ENCODE measurements around the gene FECH. TPM values are rescaled to one million over a fixed set of nuclear protein-coding genes. Genes with fewer than 3 reads are reported as not detected.
A peak's percentile ranks its signal among the peaks of the same experiment; 100 is the strongest.
"Not testable (repeated sequence)": the region's sequence is repeated elsewhere in the genome, so short reads cannot be mapped to it uniquely, and the experiment has no call there.

Gene FECH
- total RNA-seq, 2 experiments from 2014 or later, result 14.4 to 18.1 TPM

DNA sequence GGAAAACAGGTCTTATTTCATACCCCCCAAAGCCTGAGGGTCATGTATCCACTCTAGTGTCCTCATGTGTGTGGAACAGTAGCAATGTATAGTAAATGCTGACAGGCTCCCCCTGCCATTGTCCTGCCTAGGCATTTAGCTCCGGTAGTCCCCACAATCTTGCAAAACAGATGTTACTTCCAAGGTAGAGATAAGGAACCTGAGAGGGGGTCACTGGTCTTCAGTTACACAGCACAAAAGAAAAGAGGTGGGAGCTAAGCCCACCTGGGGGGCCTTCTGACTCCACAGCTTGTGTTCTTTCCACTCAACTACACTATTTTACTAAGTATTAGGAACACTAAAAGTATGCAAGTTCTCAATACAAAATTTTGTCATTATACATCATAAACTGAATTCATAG is 17.4 kb upstream of the FECH start:
- CTCF ChIA-PET, result no interaction called here
- Mint-ChIP-seq H3K4me1 (no peaks in the 10 kb centered on the region), H3K27ac (no peak overlapping the region), H3K9me3 (no peaks in the 10 kb centered on the region), H3K36me3 (ENCODE audit: low read depth) (peaks cover 78% of the 10 kb centered on the region), H3K4me3 (no peak overlapping the region), H3K27me3 (no peaks in the 10 kb centered on the region)
- POLR2A ChIA-PET, result interaction anchor here (0.7 kb wide), 1 partner anchor 18 kb away, joined by 3 read pairs; the partner anchor contains the start of gene NARS1
- no peak for DNase-seq

DNA sequence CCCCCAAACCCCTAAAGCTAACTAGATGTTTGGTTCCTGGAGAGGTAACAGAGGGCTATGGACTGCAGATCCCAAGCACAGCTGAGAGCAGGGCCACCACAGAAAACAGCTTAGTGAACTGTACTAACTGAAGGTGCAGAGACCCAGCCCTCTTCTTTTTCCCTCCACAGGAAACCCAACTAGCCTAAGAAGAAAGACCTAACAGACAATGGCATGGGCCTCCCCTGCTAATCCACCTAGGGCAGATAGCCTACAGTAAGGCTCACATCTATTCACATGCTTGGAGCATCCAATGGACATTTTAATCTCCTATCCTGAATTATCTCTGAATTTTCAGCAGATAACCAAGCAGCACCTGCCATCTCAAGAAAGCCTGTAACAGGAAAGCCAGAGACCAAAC is 8.8 kb upstream of the FECH start:
- Mint-ChIP-seq H3K9me3 (no peaks in the 10 kb centered on the region), H3K36me3 (ENCODE audit: low read depth) (peaks cover 30% of the 10 kb centered on the region), H3K4me3 (no peak overlapping the region), H3K27ac (no peak overlapping the region), H3K4me1 (peaks cover 2% of the 10 kb centered on the region), H3K27me3 (no peaks in the 10 kb centered on the region)
- ChIA-PET POLR2A (no interaction called here), CTCF (no interaction called here)
- no peak for DNase-seq

DNA sequence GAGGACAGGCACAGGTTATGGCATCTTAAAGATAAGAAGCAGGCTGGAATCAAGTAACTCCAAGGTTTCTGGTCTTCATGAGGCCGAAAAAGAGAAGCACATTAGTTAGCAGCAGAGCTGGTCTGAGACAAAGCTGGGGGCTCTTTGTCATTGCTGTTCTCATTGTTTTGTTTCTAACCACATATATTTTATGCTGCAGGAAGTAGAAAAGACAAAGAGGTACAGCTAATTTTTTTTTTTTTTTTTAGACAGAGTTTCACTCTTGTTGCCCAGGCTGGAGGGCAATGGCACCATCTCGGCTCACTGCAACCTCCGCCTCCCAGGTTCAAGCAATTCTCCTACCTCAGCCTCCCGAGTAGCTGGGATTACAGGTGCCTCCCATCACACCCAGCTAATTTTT is 6.2 kb upstream of the FECH start:
- H3K27ac Mint-ChIP-seq; CTCF ChIA-PET; H3K27me3 Mint-ChIP-seq; H3K9me3 Mint-ChIP-seq; H3K4me3 Mint-ChIP-seq; H3K4me1 Mint-ChIP-seq; DNase-seq; H3K36me3 Mint-ChIP-seq (ENCODE audit: low read depth): not testable (repeated sequence)
- POLR2A ChIA-PET, result interaction anchor here (0.9 to 1.7 kb wide), 2 partner anchors 27 to 29 kb away, joined by 3 to 6 read pairs; partner anchors contain the start of gene NARS1

DNA sequence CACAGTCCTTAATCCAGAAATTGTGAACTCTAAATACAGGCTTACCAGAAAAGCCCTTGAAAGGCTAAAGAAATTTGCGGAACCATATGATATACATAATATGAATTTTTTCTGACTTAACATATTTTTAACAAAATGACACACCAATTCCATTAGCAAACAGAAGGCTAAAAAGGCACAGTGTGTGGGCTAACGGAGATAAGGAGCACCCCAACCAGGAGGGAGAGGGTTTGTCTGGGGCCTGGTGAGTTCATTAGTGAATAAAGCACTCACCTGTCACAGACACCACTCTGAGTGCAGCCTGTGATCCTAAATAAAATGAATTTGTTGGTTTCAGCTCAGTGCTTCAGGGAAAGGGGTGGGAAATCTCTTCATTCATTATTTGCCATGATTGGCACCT is 2.7 kb upstream of the FECH start:
- Mint-ChIP-seq H3K4me3 (no peak overlapping the region), H3K27ac (no peak overlapping the region), H3K4me1 (peaks cover 21% of the 10 kb centered on the region), H3K27me3 (no peaks in the 10 kb centered on the region), H3K36me3 (ENCODE audit: low read depth) (no peaks in the 10 kb centered on the region), H3K9me3 (no peaks in the 10 kb centered on the region)
- DNase-seq, result no peak
- CTCF ChIA-PET, result interaction anchor here (1.2 kb wide), 1 partner anchor 28 kb away, joined by 3 read pairs; no protein-coding TSS in a partner anchor
- POLR2A ChIA-PET, result no interaction called here

DNA sequence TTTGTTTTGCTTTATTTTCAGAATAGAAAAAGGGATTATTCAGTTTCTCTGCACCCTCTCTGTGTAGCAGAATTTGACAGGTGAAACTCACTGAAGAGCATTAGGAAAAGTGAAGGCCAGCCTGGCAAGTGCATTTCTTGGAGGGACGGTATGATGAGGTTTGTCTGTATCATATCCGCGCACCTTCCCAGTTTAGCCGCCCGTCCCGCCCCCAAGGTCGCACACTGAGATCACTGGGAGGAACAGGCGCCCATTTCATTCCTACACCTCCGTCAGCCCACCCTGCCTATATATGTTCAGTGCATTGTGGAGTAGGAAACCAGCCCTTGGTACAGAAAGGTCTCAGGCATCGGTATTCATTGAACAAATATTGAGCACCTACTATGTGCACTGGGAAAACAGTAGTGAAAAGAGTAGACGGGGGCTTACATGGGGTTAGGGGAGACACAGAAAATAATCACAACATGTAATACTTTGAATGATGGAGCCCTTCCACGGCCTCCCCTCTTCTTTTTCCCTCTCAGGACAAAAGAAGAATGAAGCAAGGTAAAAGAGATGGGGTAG is 678 bp upstream of the FECH start:
- Mint-ChIP-seq H3K9me3 (no peaks in the 10 kb centered on the region), H3K36me3 (ENCODE audit: low read depth) (no peaks in the 10 kb centered on the region), H3K27ac (peak overlapping the region; percentile 40), H3K4me3 (peak overlapping the region; percentile 83), H3K4me1 (peaks cover 21% of the 10 kb centered on the region), H3K27me3 (no peaks in the 10 kb centered on the region)
- DNase-seq, result no peak
- CTCF ChIA-PET, result no interaction called here
- POLR2A ChIA-PET, result interaction anchor here (0.9 to 3.7 kb wide), 3 partner anchors 33 to 935 kb away, joined by 3 to 16 read pairs (median 6); partner anchors contain the start of gene NARS1

DNA sequence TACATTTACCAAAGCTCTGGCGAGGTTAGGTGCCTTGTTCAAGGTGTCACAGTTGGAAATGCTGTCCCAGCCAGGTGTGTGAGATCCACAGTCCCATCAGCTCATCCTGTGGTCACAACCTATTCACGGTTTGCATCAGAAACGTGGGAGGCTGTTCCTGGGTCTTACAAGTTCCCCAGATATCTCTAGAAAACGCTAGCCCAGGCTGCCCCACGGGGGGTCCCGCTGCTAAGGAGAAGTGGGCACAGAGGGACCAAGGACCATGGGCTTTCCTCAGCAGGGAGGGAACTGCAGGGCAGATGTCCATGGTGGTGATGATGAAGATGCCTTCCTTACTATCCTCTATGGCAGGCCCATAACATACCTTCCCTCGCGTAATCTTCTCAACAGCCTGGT is 649 bp downstream of the FECH start:
- Mint-ChIP-seq H3K27me3 (no peaks in the 10 kb centered on the region), H3K4me3 (peak overlapping the region; percentile 83), H3K9me3 (no peaks in the 10 kb centered on the region), H3K27ac (peak overlapping the region; percentile 49), H3K4me1 (peaks cover 27% of the 10 kb centered on the region), H3K36me3 (ENCODE audit: low read depth) (no peaks in the 10 kb centered on the region)
- ChIA-PET CTCF (interaction anchor here (0.9 kb wide), 1 partner anchor 36 kb away, joined by 3 read pairs; no protein-coding TSS in a partner anchor), POLR2A (interaction anchor here (1.8 to 3.7 kb wide), 2 partner anchors 36 to 934 kb away, joined by 6 to 16 read pairs; partner anchors contain the start of gene NARS1)
- DNase-seq, result no peak

DNA sequence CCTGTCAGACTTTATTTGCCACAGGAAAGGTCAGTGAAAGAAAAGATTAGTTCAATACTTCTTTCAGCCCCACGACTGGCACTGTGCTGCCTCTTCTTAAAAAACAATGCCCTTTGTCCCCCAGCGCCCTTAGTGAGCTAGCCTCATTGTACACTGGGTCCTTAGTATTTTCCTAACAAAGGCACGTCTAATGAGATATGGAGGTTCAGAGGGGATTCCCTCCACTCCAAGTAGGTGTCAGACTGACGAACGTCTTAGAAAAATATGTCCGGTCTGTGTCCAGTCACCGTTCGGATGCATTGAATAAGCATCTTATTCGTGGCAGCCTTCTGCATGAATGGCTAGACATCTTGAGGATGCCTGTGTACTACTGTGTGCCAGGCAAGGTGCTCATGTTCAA is 1.1 kb downstream of the FECH start:
- POLR2A ChIA-PET, result interaction anchor here (1.8 to 3.7 kb wide), 2 partner anchors 37 to 933 kb away, joined by 6 to 16 read pairs; partner anchors contain the start of gene NARS1

DNA sequence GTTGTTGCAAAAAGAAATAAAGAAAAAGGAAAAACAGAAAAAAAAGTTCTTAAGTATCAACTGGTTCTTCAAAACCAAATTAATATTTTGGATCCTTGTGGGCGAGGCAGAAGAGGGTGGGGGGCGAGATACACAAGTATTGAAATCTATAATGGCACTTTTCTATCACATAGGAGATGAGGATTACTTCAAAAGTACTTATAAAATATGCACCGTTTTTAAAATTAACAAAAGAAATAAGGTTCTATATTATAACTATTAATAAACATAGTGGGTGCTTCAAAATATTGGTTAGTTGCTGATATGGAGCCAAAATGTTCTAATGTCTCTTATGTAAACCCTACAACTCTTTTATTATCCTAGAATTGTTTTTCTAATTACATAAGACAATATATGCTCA is 2.1 kb downstream of the FECH start:
- DNase-seq, result no peak
- H3K36me3 Mint-ChIP-seq (ENCODE audit: low read depth), result peaks cover under 1% of the 10 kb centered on the region
- no peak overlapping the region for H3K4me3 Mint-ChIP-seq
- H3K9me3 Mint-ChIP-seq, result no peaks in the 10 kb centered on the region
- ChIA-PET POLR2A (interaction anchor here (3.7 kb wide), 1 partner anchor 38 kb away, joined by 16 read pairs; the partner anchor contains the start of gene NARS1), CTCF (no interaction called here)
- no peaks in the 10 kb centered on the region for H3K27me3 Mint-ChIP-seq
- no peak overlapping the region for H3K27ac Mint-ChIP-seq
- peaks cover 34% of the 10 kb centered on the region for H3K4me1 Mint-ChIP-seq

More for the DNA sequence above, 1.1 kb downstream of the FECH start:
- Mint-ChIP-seq H3K4me3 (peak overlapping the region; percentile 83), H3K4me1 (peaks cover 29% of the 10 kb centered on the region), H3K36me3 (ENCODE audit: low read depth) (no peaks in the 10 kb centered on the region), H3K9me3 (no peaks in the 10 kb centered on the region), H3K27ac (no peak overlapping the region), H3K27me3 (no peaks in the 10 kb centered on the region)
- DNase-seq, result no peak
- CTCF ChIA-PET, result interaction anchor here (0.9 kb wide), 1 partner anchor 37 kb away, joined by 3 read pairs; no protein-coding TSS in a partner anchor

DNA sequence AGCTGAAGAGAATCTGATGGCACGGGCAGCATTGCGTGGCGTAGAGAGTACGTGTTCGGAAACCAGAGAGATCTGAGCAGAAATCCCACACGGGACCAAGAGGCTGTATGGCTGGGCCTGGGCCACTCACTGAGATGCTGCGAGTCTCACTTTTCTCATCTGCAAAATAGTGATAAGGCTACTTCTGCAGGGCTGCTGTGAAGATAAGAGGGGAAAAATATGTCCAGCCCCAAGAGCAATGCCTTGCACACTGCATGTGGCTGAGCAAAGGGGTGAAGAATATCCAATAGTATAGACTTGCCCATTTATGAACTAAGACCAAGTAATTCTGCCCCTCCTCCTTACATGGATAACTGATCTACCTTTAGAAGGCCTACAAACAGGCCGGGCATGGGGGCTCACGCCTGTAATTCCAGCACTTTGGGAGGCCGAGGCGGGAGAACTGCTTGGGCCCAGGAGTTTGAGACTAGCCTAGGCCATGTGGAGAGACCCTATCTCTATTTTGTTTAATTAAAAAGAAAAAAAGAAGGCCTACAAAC is 3.1 kb downstream of the FECH start:
- H3K4me3 Mint-ChIP-seq, result no peak overlapping the region
- H3K27ac Mint-ChIP-seq, result no peak overlapping the region
- H3K36me3 Mint-ChIP-seq (ENCODE audit: low read depth), result peaks cover 3% of the 10 kb centered on the region
- no peak for DNase-seq
- H3K9me3 Mint-ChIP-seq, result no peaks in the 10 kb centered on the region
- H3K27me3 Mint-ChIP-seq, result no peaks in the 10 kb centered on the region
- ChIA-PET POLR2A (no interaction called here), CTCF (no interaction called here)
- peaks cover 34% of the 10 kb centered on the region for H3K4me1 Mint-ChIP-seq

DNA sequence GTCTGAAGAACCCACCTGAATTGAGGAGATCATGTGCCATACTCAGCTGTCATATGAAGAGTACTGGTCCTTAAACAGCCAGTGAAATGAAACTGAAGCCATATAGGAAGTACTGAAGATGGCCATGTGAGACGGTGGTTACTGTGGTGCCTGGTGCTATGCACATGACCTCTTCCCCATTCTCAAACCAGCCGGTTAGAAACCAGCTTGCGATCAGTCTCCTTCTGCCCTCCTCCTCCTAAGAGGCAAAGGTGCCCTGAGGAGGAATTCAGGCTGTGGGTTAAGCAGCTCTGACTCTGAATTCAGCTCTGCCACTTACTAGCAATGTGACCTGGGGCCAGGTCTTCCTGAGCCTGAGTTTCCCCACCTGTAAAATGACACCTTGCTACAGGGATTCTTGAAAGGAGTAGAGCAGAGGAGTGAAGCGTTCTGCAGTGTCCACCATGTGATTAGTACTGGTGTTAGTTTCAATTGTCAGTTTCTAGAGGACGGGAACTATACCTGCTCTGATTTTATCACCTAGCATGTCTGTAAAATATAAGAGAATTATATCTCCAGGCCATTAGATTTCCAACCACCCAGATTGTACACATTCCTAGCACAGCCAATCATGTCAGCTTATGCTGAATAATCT is 5.1 kb downstream of the FECH start:
- peak; percentile 31 for DNase-seq
- peaks cover 8% of the 10 kb centered on the region for H3K36me3 Mint-ChIP-seq (ENCODE audit: low read depth)
- no peaks in the 10 kb centered on the region for H3K27me3 Mint-ChIP-seq
- H3K27ac Mint-ChIP-seq, result no peak overlapping the region
- ChIA-PET CTCF (interaction anchor here (1.8 kb wide), 1 partner anchor 19 kb away, joined by 7 read pairs; no protein-coding TSS in a partner anchor), POLR2A (no interaction called here)
- H3K4me1 Mint-ChIP-seq, result peaks cover 32% of the 10 kb centered on the region
- no peak overlapping the region for H3K4me3 Mint-ChIP-seq
- no peaks in the 10 kb centered on the region for H3K9me3 Mint-ChIP-seq

DNA sequence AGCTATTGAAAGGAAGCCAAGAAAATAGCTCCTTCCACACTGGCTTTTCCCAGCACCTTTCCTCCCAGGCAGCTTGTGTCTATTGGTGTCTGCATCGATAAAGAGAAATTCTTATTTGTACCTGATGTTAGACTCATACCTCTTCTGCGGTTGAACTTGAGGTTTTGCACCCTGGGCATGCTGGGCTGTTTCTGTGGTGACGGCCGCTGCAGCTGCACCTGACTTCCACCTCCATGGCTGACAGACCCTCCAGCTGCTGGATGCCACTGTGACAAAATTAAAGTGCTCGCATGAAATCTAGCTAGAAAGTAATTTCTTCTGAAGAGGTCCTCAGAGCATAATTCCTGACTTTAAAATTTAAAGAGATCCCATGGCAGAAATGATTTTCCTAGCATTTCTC is 6.6 kb downstream of the FECH start:
- Mint-ChIP-seq H3K36me3 (ENCODE audit: low read depth) (peaks cover 11% of the 10 kb centered on the region), H3K27me3 (no peaks in the 10 kb centered on the region), H3K4me1 (peaks cover 20% of the 10 kb centered on the region), H3K4me3 (no peak overlapping the region), H3K9me3 (no peaks in the 10 kb centered on the region), H3K27ac (no peak overlapping the region)
- ChIA-PET POLR2A (interaction anchor here (1.4 kb wide), 1 partner anchor 42 kb away, joined by 3 read pairs; the partner anchor contains the start of gene NARS1), CTCF (interaction anchor here (1.7 to 1.8 kb wide), 2 partner anchors 18 to 21 kb away, joined by 3 to 7 read pairs; no protein-coding TSS in a partner anchor)
- no peak for DNase-seq

DNA sequence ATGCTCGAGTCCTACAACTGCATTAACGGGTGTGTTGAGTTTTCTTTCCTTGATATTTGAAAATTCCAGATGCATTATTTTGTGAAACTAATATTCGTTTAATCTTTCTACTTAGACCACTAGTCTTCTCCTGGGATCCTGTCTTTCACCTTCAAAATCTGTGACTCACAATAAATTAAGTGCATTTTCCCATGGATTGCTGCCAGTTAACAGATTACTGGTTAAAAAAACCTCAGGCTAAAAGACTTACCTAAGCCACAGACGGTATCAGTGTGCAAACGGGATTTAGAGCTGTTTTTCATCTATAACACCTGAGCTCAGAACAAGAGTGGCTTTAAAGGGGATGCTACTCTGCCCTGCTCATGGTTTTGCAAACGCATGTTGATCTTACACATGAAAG is 10.2 kb downstream of the FECH start:
- H3K4me1 Mint-ChIP-seq, result peaks cover 11% of the 10 kb centered on the region
- no peak overlapping the region for H3K27ac Mint-ChIP-seq
- ChIA-PET CTCF (interaction anchor here (0.6 to 0.7 kb wide), 2 partner anchors 20 to 54 kb away, joined by 3 read pairs; no protein-coding TSS in a partner anchor), POLR2A (no interaction called here)
- no peak overlapping the region for H3K4me3 Mint-ChIP-seq
- peaks cover 18% of the 10 kb centered on the region for H3K36me3 Mint-ChIP-seq (ENCODE audit: low read depth)
- DNase-seq, result no peak
- H3K27me3 Mint-ChIP-seq, result no peaks in the 10 kb centered on the region
- H3K9me3 Mint-ChIP-seq, result no peaks in the 10 kb centered on the region

DNA sequence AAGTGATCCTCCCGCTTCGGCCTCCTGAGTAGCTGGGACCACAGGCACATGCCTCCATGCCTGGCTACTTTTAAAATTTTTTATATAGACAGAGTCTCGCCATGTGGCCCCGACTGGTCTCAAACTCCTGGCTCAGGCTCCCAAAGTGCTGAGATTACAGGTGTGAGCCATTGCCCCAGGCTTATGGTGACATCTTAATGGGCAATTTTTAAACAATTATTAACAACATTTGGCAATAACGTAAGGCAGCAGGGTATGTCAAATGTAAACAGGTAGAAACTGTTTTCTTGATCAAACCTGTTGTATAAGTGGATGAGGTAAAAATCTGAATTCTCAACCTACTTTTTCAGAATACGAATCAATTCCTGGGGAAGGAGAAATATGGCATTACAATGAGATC is 11.0 kb downstream of the FECH start:
- POLR2A ChIA-PET, result no interaction called here
- H3K9me3 Mint-ChIP-seq, result no peaks in the 10 kb centered on the region

More for the DNA sequence above, 11.0 kb downstream of the FECH start:
- Mint-ChIP-seq H3K4me3 (no peak overlapping the region), H3K36me3 (ENCODE audit: low read depth) (peaks cover 21% of the 10 kb centered on the region), H3K27me3 (no peaks in the 10 kb centered on the region), H3K27ac (no peak overlapping the region), H3K4me1 (peaks cover 5% of the 10 kb centered on the region)
- no peak for DNase-seq
- CTCF ChIA-PET, result no interaction called here

Data from activated CD4-positive, alpha-beta memory T cell treated with anti-CD3 and anti-CD28 coated beads, Interleukin-2, amount 10 ng/mL, durations not matched to agents 7 days and 5 days (primary cell).